Vagina (tissue), 2 donors: ENCODE data around the gene SPTBN4. TPM values are rescaled to one million over a fixed set of nuclear protein-coding genes. Genes with fewer than 3 reads are reported as not detected.

Experiments
- DNase-seq, 2 donors: peaks; one replicate each; pipeline ENCODE4 v3.0.0-alpha.2; 2017; ENCODE audit errors: extremely low spot score in 2 of 2
- H3K27ac ChIP-seq: fragments of 200-600 bp; sonication (generic); one replicate; pipeline ENCODE4 v1.5.1; 2019
- H3K27me3 ChIP-seq: fragments of 200-600 bp; sonication (generic); one replicate; pipeline ENCODE4 v1.5.1; 2019
- H3K36me3 ChIP-seq, 2 donors: fragments of 200-600 bp; sonication (generic); one replicate each; pipeline ENCODE4 v1.5.1; 2017 to 2019
- H3K4me1 ChIP-seq: fragments of 200-600 bp; sonication (generic); one replicate; pipeline ENCODE4 v1.5.1; 2019
- H3K4me3 ChIP-seq, 2 donors: fragments of 200-600 bp; sonication (generic); 1 replicate in 1 of 2; 2 replicates in 1 of 2; pipeline ENCODE4 v1.5.1; 2016 to 2019
- H3K9me3 ChIP-seq: fragments of 200-600 bp; sonication (generic); one replicate; pipeline ENCODE4 v1.5.1; 2019
- POLR2A ChIP-seq, 2 donors: fragments of 450-650 bp; IDR thresholded peaks; one replicate each; pipeline ENCODE4 v1.6.1; 2017; ENCODE audit warnings: antibody characterized with exemption in 2 of 2, mild to moderate bottlenecking in 2 of 2, moderate library complexity in 2 of 2
- POLR2AphosphoS5 ChIP-seq, 2 donors: sonication (generic); formaldehyde crosslinking; IDR thresholded peaks; one replicate each; pipeline ENCODE4 v1.9.0; 2017; ENCODE audit warnings: antibody characterized with exemption in 2 of 2, mild to moderate bottlenecking in 2 of 2, low read depth in 1 of 2; ENCODE audit not compliant: insufficient read depth in 1 of 2
- intact Hi-C: fragments of 100-400 bp; cut with DNase I; formaldehyde crosslinking; loops from one replicate; pipeline ENCODE4 v1.15.1; 2023
- total RNA-seq: library from RNA; depleted of rRNA; stranded (reverse); fragments of >200 nt; gene quantifications from one replicate; pipeline ENCODE4 v1.2.3, GENCODE V29; 2016
- TF ChIP-seq, protein P1 (sequence below), 3 experiments: fragments of 450-650 bp in 2 of 3; fragments of 200-600 bp in 1 of 3; sonication (generic) in 1 of 3; IDR thresholded peaks; one replicate each; pipeline ENCODE4 v1.5.1; 2017 to 2019; ENCODE audit warnings: antibody characterized with exemption in 3 of 3, mild to moderate bottlenecking in 2 of 3, moderate library complexity in 2 of 3

SPTBN4 gene
- total RNA-seq, 1 donor from 2014 or later = 1.7 TPM

DNA sequence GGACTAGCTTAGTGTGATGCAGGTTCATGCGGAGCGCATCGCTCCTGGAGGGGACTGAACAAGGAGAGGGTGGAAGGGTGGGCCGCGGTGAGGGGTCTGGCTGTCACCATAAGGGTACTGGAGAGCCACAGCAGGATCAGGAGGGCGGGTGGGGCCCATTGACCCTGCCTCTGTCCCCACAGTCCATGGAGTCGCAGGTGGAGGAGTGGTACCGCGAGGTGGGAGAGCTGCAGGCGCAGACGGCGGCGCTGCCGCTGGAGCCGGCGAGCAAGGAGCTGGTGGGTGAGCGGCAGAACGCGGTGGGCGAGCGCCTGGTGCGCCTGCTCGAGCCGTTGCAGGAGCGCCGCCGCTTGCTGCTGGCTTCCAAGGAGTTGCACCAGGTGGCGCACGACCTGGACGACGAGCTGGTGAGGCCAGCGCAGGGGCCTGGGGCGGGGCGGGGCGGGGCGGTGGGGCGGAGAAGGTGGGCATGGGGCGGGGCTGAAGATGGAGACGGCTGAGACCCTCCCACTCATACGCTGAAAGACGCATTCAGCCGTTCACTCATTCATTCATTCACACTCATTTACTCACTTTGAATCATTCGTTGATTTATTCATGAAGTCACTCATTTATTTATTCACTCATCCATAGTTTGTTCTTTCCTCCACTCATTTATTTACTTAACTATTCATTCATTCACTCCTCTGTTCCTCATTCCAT is 82.4 kb downstream of the SPTBN4 start:
- Histone ChIP-seq H3K4me3 (no peak overlapping the region), H3K4me1 (peaks cover 6% of the 10 kb centered on the region), H3K27me3 (no peaks in the 10 kb centered on the region), H3K9me3 (no peaks in the 10 kb centered on the region), H3K36me3 (no peaks in the 10 kb centered on the region), H3K27ac (no peak overlapping the region)
- no peak for TF ChIP-seq POLR2AphosphoS5 (IDR thresholded peaks at IDR 0.05; ENCODE audit: insufficient read depth in 1 of 2, low read depth in 1 of 2)
- TF ChIP-seq, protein P1, sequence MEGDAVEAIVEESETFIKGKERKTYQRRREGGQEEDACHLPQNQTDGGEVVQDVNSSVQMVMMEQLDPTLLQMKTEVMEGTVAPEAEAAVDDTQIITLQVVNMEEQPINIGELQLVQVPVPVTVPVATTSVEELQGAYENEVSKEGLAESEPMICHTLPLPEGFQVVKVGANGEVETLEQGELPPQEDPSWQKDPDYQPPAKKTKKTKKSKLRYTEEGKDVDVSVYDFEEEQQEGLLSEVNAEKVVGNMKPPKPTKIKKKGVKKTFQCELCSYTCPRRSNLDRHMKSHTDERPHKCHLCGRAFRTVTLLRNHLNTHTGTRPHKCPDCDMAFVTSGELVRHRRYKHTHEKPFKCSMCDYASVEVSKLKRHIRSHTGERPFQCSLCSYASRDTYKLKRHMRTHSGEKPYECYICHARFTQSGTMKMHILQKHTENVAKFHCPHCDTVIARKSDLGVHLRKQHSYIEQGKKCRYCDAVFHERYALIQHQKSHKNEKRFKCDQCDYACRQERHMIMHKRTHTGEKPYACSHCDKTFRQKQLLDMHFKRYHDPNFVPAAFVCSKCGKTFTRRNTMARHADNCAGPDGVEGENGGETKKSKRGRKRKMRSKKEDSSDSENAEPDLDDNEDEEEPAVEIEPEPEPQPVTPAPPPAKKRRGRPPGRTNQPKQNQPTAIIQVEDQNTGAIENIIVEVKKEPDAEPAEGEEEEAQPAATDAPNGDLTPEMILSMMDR (IDR thresholded peaks at IDR 0.05) = peak in 1 of 3 experiments; percentile 30
- no peak for TF ChIP-seq POLR2A (IDR thresholded peaks at IDR 0.05)
- intact Hi-C loops = no loop called here
- DNase-seq = no peak

- intact Hi-C loops = no loop called here
- TF ChIP-seq POLR2A (IDR thresholded peaks at IDR 0.05) = no peak
- TF ChIP-seq POLR2AphosphoS5 (IDR thresholded peaks at IDR 0.05; ENCODE audit: insufficient read depth in 1 of 2, low read depth in 1 of 2) = no peak
- TF ChIP-seq, protein P1 (IDR thresholded peaks at IDR 0.05) = no peak
Observed at GRCh38 chr19:40550951-40551350, 84.2 kb downstream of the SPTBN4 start.

GRCh38 chr19:40552848-40553247 is 86.0 kb downstream of the SPTBN4 start:
- intact Hi-C loops = no loop called here
- no peaks in the 10 kb centered on the region for H3K27me3 ChIP-seq

More at GRCh38 chr19:40550951-40551350, 84.2 kb downstream of the SPTBN4 start:
- no peak overlapping the region for H3K27ac ChIP-seq
- H3K4me3 ChIP-seq = no peak overlapping the region
- no peaks in the 10 kb centered on the region for H3K9me3 ChIP-seq
- H3K36me3 ChIP-seq = no peaks in the 10 kb centered on the region
- no peak for DNase-seq
- no peaks in the 10 kb centered on the region for H3K27me3 ChIP-seq
- H3K4me1 ChIP-seq = peaks cover 6% of the 10 kb centered on the region

GRCh38 chr19:40553885-40554857 is 87.4 kb downstream of the SPTBN4 start:
- Histone ChIP-seq H3K9me3 (no peaks in the 10 kb centered on the region), H3K27me3 (no peaks in the 10 kb centered on the region), H3K27ac (no peak overlapping the region), H3K36me3 (no peaks in the 10 kb centered on the region), H3K4me1 (peaks cover 1% of the 10 kb centered on the region), H3K4me3 (no peak overlapping the region)
- no peak for DNase-seq
- no peak for TF ChIP-seq POLR2A (IDR thresholded peaks at IDR 0.05)
- TF ChIP-seq, protein P1 (IDR thresholded peaks at IDR 0.05) = no peak
- no peak for TF ChIP-seq POLR2AphosphoS5 (IDR thresholded peaks at IDR 0.05; ENCODE audit: insufficient read depth in 1 of 2, low read depth in 1 of 2)
- intact Hi-C loops = no loop called here

More at GRCh38 chr19:40552848-40553247, 86.0 kb downstream of the SPTBN4 start:
- H3K4me3 ChIP-seq = no peak overlapping the region
- no peak for DNase-seq
- no peak overlapping the region for H3K27ac ChIP-seq
- peaks cover 6% of the 10 kb centered on the region for H3K4me1 ChIP-seq
- TF ChIP-seq POLR2A (IDR thresholded peaks at IDR 0.05) = no peak
- TF ChIP-seq, protein P1 (IDR thresholded peaks at IDR 0.05) = no peak
- no peaks in the 10 kb centered on the region for H3K36me3 ChIP-seq
- H3K9me3 ChIP-seq = no peaks in the 10 kb centered on the region
